ENCODE data around the gene ABCG8.

ABCG8 gene

DNA sequence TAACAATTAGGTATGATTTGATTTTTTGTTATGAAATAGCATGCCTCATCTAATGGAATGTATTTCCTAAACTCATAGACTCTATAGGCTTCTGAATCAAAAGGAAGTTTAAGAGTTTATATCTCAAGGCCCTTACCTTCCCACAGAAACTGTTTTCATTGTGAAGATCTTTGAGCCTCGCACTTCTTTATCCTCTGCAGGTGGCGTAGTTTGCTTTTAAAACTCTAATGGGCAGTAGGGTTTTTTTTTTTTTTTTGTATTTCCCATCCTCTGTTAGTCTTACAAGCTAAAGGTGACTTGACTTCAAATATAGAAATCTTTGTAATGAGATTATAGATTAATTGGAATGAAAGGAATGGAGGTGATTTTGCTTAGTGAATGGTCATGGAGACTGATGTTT lies 36.6 kb upstream of the ABCG8 start:
- no peak overlapping the region for H2BK5ac ChIP-seq (ENCODE audit: low read depth, low read length, poor library complexity, severe bottlenecking)
- H4K91ac ChIP-seq (ENCODE audit: low read length) = no peak overlapping the region
- H2AFZ ChIP-seq (ENCODE audit: low read depth, low read length) = no peak overlapping the region
- no peak overlapping the region for H3K9ac ChIP-seq (ENCODE audit: low read length)
- WGBS = 80% methylated on average over 2 of the region's 2 CpGs
- no peak overlapping the region for H3K4me2 ChIP-seq (ENCODE audit: low read length, poor library complexity, severe bottlenecking)
- no peak overlapping the region for H4K8ac ChIP-seq (ENCODE audit: low read length)
- H3K4ac ChIP-seq (ENCODE audit: low read depth in 1 of 2, low read length in 2 of 2) = no peak overlapping the region
- H2AK5ac ChIP-seq (ENCODE audit: low read length, severe bottlenecking) = no peak overlapping the region
- H3K27ac ChIP-seq (ENCODE audit: low read length, poor library complexity, severe bottlenecking) = no peak overlapping the region
- H3K23ac ChIP-seq (ENCODE audit: low read length in 2 of 2) = no peak overlapping the region
- no peak overlapping the region for H2BK15ac ChIP-seq (ENCODE audit: low read depth, poor library complexity, severe bottlenecking)
- H2BK12ac ChIP-seq (ENCODE audit: low read length in 2 of 2) = no peak overlapping the region
- H2BK120ac ChIP-seq (ENCODE audit: low read depth, low read length) = no peak overlapping the region
- peaks cover 5 to 55% of the 10 kb centered on the region in 2 experiments for H3K36me3 ChIP-seq (ENCODE audit: control insufficient read depth in 1 of 2, insufficient read depth in 2 of 2, low read depth in 1 of 2, low read length in 2 of 2)
- no peak for DNase-seq
- no peaks in the 10 kb centered on the region for H3K9me3 ChIP-seq (ENCODE audit: control insufficient read depth, low read length)
- no peak overlapping the region for H3K4me3 ChIP-seq (ENCODE audit: insufficient read depth in 1 of 2, low read depth in 1 of 2, low read length in 2 of 2)
- H3K27me3 ChIP-seq (ENCODE audit: control insufficient read depth in 1 of 2, insufficient read depth in 1 of 2, low read length in 2 of 2) = no peaks in the 10 kb centered on the region
- no peaks in the 10 kb centered on the region for H3K79me1 ChIP-seq (replicated peaks; ENCODE audit: low read length, poor library complexity, severe bottlenecking)
- H3K4me1 ChIP-seq (ENCODE audit: control insufficient read depth, insufficient read depth, low read depth, low read length) = no peaks in the 10 kb centered on the region
- no peak overlapping the region for H3K18ac ChIP-seq (ENCODE audit: low read depth in 1 of 2, low read length in 2 of 2)
- H3K14ac ChIP-seq (ENCODE audit: low read length in 2 of 2) = no peak overlapping the region

DNA sequence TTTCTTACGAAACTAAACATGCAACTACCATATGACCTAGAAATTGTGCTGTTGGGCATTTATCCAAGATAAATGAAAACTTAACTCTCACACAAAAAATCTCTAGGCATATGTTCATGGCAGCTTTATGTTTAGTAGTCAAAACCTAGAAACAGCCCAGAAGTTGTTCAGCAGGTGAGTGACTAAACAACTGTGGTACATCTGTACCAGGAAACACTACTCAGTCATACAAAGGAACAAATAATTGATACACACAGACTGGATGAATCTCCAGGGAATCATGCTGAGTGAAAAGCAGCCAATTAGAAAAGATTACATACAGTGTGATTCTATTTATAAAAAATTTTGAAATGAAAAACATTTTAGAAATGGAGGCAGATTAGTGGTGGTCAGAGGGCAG lies 35.7 kb upstream of the ABCG8 start:
- no CpG with 5 or more reads among the region's 1 CpG for WGBS
- Histone ChIP-seq H3K9ac (ENCODE audit: low read length) (no peak overlapping the region), H3K9me3 (ENCODE audit: control insufficient read depth, low read length) (no peaks in the 10 kb centered on the region), H2BK15ac (ENCODE audit: low read depth, poor library complexity, severe bottlenecking) (no peak overlapping the region), H3K4me2 (ENCODE audit: low read length, poor library complexity, severe bottlenecking) (no peak overlapping the region), H2BK12ac (ENCODE audit: low read length in 2 of 2) (no peak overlapping the region), H2AFZ (ENCODE audit: low read depth, low read length) (no peak overlapping the region), H2BK5ac (ENCODE audit: low read depth, low read length, poor library complexity, severe bottlenecking) (no peak overlapping the region), H3K4ac (ENCODE audit: low read depth in 1 of 2, low read length in 2 of 2) (no peak overlapping the region), H3K4me1 (ENCODE audit: control insufficient read depth, insufficient read depth, low read depth, low read length) (no peaks in the 10 kb centered on the region), H4K8ac (ENCODE audit: low read length) (no peak overlapping the region), H3K79me1 (replicated peaks; ENCODE audit: low read length, poor library complexity, severe bottlenecking) (no peaks in the 10 kb centered on the region), H3K18ac (ENCODE audit: low read depth in 1 of 2, low read length in 2 of 2) (no peak overlapping the region), H3K27me3 (ENCODE audit: control insufficient read depth in 1 of 2, insufficient read depth in 1 of 2, low read length in 2 of 2) (no peaks in the 10 kb centered on the region), H3K4me3 (ENCODE audit: insufficient read depth in 1 of 2, low read depth in 1 of 2, low read length in 2 of 2) (no peak overlapping the region), H2BK120ac (ENCODE audit: low read depth, low read length) (no peak overlapping the region), H3K23ac (ENCODE audit: low read length in 2 of 2) (no peak overlapping the region), H4K91ac (ENCODE audit: low read length) (no peak overlapping the region), H3K27ac (ENCODE audit: low read length, poor library complexity, severe bottlenecking) (no peak overlapping the region), H3K36me3 (ENCODE audit: control insufficient read depth in 1 of 2, insufficient read depth in 2 of 2, low read depth in 1 of 2, low read length in 2 of 2) (peaks cover 0 to 57% of the 10 kb centered on the region in 2 experiments), H2AK5ac (ENCODE audit: low read length, severe bottlenecking) (no peak overlapping the region), H3K14ac (ENCODE audit: low read length in 2 of 2) (no peak overlapping the region)
- DNase-seq = no peak

DNA sequence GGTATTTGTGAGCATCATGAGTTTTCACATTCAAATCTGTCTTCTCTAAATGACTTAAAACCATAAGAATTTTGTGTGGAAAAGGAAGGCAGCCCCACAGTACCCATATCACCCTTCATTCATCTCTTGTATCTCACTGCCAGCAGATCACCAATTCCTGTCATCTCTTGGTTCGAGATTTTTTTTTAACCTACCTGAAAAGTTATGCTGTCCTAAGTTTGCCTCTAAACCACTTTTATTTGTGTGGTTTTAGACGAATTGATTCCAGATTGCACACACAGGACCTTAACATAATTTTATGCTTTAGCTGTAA lies 32.1 kb upstream of the ABCG8 start:
- Histone ChIP-seq H2AFZ (ENCODE audit: low read depth, low read length) (no peak overlapping the region), H4K91ac (ENCODE audit: low read length) (no peak overlapping the region), H3K27ac (ENCODE audit: low read length, poor library complexity, severe bottlenecking) (no peak overlapping the region), H4K8ac (ENCODE audit: low read length) (no peak overlapping the region), H2BK5ac (ENCODE audit: low read depth, low read length, poor library complexity, severe bottlenecking) (no peak overlapping the region), H3K4ac (ENCODE audit: low read depth in 1 of 2, low read length in 2 of 2) (no peak overlapping the region), H3K4me3 (ENCODE audit: insufficient read depth in 1 of 2, low read depth in 1 of 2, low read length in 2 of 2) (no peak overlapping the region), H3K4me2 (ENCODE audit: low read length, poor library complexity, severe bottlenecking) (no peak overlapping the region), H3K4me1 (ENCODE audit: control insufficient read depth, insufficient read depth, low read depth, low read length) (no peaks in the 10 kb centered on the region), H2AK5ac (ENCODE audit: low read length, severe bottlenecking) (no peak overlapping the region), H3K79me1 (replicated peaks; ENCODE audit: low read length, poor library complexity, severe bottlenecking) (no peaks in the 10 kb centered on the region), H3K9ac (ENCODE audit: low read length) (no peak overlapping the region), H3K14ac (ENCODE audit: low read length in 2 of 2) (no peak overlapping the region), H3K27me3 (ENCODE audit: control insufficient read depth in 1 of 2, insufficient read depth in 1 of 2, low read length in 2 of 2) (no peaks in the 10 kb centered on the region), H2BK12ac (ENCODE audit: low read length in 2 of 2) (no peak overlapping the region), H2BK120ac (ENCODE audit: low read depth, low read length) (no peak overlapping the region), H3K36me3 (ENCODE audit: control insufficient read depth in 1 of 2, insufficient read depth in 2 of 2, low read depth in 1 of 2, low read length in 2 of 2) (peaks cover 3 to 76% of the 10 kb centered on the region in 2 experiments), H3K23ac (ENCODE audit: low read length in 2 of 2) (no peak overlapping the region), H3K9me3 (ENCODE audit: control insufficient read depth, low read length) (no peaks in the 10 kb centered on the region), H3K18ac (ENCODE audit: low read depth in 1 of 2, low read length in 2 of 2) (no peak overlapping the region), H2BK15ac (ENCODE audit: low read depth, poor library complexity, severe bottlenecking) (no peak overlapping the region)
- WGBS = 100% methylated on average over 1 of the region's 2 CpGs
- no peak for DNase-seq

DNA sequence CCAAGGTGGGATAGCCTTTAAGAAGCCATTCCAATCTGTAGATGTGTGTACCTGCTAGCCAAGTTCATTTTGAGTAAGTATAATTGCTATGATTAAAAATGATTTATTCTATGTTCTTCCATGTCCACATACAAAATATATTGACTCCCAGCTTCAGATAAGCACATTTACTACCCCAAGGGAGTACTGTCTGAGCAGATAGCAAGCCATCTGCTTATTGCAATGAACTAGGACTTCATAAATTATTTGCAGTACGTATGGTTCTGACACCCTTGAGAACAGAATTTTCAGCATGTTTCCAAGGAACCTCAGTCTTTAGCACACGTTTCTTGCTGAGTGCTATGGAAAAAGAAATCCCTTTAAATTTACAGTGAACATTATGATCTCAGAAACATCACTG lies 28.3 kb upstream of the ABCG8 start:
- H4K8ac ChIP-seq (ENCODE audit: low read length) = no peak overlapping the region
- no peak overlapping the region for H2BK15ac ChIP-seq (ENCODE audit: low read depth, poor library complexity, severe bottlenecking)
- no peak overlapping the region for H4K91ac ChIP-seq (ENCODE audit: low read length)
- 78% methylated on average over 1 of the region's 2 CpGs for WGBS
- H3K27me3 ChIP-seq (ENCODE audit: control insufficient read depth in 1 of 2, insufficient read depth in 1 of 2, low read length in 2 of 2) = no peaks in the 10 kb centered on the region
- H3K4me2 ChIP-seq (ENCODE audit: low read length, poor library complexity, severe bottlenecking) = no peak overlapping the region
- no peak overlapping the region for H3K4ac ChIP-seq (ENCODE audit: low read depth in 1 of 2, low read length in 2 of 2)
- no peak overlapping the region for H3K4me3 ChIP-seq (ENCODE audit: insufficient read depth in 1 of 2, low read depth in 1 of 2, low read length in 2 of 2)
- H3K23ac ChIP-seq (ENCODE audit: low read length in 2 of 2) = no peak overlapping the region
- no peak overlapping the region for H2AK5ac ChIP-seq (ENCODE audit: low read length, severe bottlenecking)
- H3K18ac ChIP-seq (ENCODE audit: low read depth in 1 of 2, low read length in 2 of 2) = no peak overlapping the region
- no peak overlapping the region for H2BK5ac ChIP-seq (ENCODE audit: low read depth, low read length, poor library complexity, severe bottlenecking)
- no peak overlapping the region for H2AFZ ChIP-seq (ENCODE audit: low read depth, low read length)
- H2BK12ac ChIP-seq (ENCODE audit: low read length in 2 of 2) = no peak overlapping the region
- no peak overlapping the region for H3K9ac ChIP-seq (ENCODE audit: low read length)
- H3K4me1 ChIP-seq (ENCODE audit: control insufficient read depth, insufficient read depth, low read depth, low read length) = no peaks in the 10 kb centered on the region
- no peak overlapping the region for H2BK120ac ChIP-seq (ENCODE audit: low read depth, low read length)
- H3K27ac ChIP-seq (ENCODE audit: low read length, poor library complexity, severe bottlenecking) = no peak overlapping the region
- H3K36me3 ChIP-seq (ENCODE audit: control insufficient read depth in 1 of 2, insufficient read depth in 2 of 2, low read depth in 1 of 2, low read length in 2 of 2) = peaks cover 3 to 49% of the 10 kb centered on the region in 2 experiments
- H3K14ac ChIP-seq (ENCODE audit: low read length in 2 of 2) = no peak overlapping the region
- H3K9me3 ChIP-seq (ENCODE audit: control insufficient read depth, low read length) = no peaks in the 10 kb centered on the region
- no peaks in the 10 kb centered on the region for H3K79me1 ChIP-seq (replicated peaks; ENCODE audit: low read length, poor library complexity, severe bottlenecking)
- no peak for DNase-seq
